H1 (cell line): ENCODE measurements around the gene PCF11. TPM values are rescaled to one million over a fixed set of nuclear protein-coding genes. Genes with fewer than 3 reads are reported as not detected.

Source experiments
- ATF2 ChIP-seq: IDR thresholded peaks from 2 replicates; pipeline ENCODE4 v1.6.1; 2012; ENCODE audit warnings: low read length, inconsistent platforms
- EZH2 ChIP-seq: fragments of 200-600 bp; sonication (generic); IDR thresholded peaks from 2 replicates; pipeline ENCODE4 v1.7.1; 2012; ENCODE audit warnings: low read depth, mild to moderate bottlenecking, moderate library complexity, low read length, inconsistent platforms; ENCODE audit not compliant: severe bottlenecking
- polyA plus RNA-seq, 7 experiments: library from polyadenylated mRNA; depleted of rRNA in 3 of 7; stranded (reverse) in 5 of 7; unstranded in 2 of 7; fragments of >200 nt in 5 of 7; fragments of 200-250 nt in 2 of 7; gene quantifications; 1 replicate in 5 of 7; 2 replicates in 1 of 7; 4 replicates in 1 of 7; pipeline versions ENCODE4 v1.2.1 to v1.2.3, GENCODE V29; 2011 to 2013; ENCODE audit warnings: missing spikeins in 2 of 7, mixed read lengths in 2 of 7
- total RNA-seq: library from RNA; stranded (reverse); fragmentation: NEBNext Ultra II Directional; extraction: Animal tissue kit (Norgen Biotek cat#: 25700); gene quantifications from 2 replicates; pipeline ENCODE4 v1.2.1, GENCODE V29; 2021

PCF11 gene
- total and polyA plus RNA-seq, 2 of the 8 experiments (the other 6 are each of a cell fraction or from before 2014, with no cell fraction given): 25.1 to 47.7 TPM

GRCh38 chr11:83185767-83186166, 28.8 kb downstream of the PCF11 start (continued):
- TF ChIP-seq ATF2: no peak
- no peak for TF ChIP-seq EZH2
